IPS-NIHi7 (cell line): ENCODE measurements around the gene PTGES2.

ENCODE experiments used
- DNase-seq: peaks from one replicate; pipeline ENCODE4 v3.0.0; 2012; ENCODE audit warnings: mixed read lengths; ENCODE audit errors: extremely low spot score

The PTGES2 gene

DNA sequence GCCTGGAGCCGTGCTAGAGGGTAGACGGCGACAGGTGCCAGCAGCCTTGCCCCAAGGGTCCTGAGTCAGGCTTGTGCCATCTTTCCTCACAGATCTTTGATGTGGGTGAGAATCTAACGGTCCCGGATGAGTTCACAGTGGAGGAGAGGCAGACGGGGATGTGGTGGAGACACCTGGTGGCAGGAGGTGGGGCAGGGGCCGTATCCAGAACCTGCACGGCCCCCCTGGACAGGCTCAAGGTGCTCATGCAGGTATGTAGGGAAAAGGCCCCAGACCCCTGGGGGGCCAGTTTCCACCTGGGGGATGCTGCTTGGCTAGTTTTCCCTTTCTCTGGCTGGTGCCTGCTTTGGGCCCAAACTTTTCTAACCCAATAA, 24.0 kb downstream of the PTGES2 start:
- no peak for DNase-seq

DNA sequence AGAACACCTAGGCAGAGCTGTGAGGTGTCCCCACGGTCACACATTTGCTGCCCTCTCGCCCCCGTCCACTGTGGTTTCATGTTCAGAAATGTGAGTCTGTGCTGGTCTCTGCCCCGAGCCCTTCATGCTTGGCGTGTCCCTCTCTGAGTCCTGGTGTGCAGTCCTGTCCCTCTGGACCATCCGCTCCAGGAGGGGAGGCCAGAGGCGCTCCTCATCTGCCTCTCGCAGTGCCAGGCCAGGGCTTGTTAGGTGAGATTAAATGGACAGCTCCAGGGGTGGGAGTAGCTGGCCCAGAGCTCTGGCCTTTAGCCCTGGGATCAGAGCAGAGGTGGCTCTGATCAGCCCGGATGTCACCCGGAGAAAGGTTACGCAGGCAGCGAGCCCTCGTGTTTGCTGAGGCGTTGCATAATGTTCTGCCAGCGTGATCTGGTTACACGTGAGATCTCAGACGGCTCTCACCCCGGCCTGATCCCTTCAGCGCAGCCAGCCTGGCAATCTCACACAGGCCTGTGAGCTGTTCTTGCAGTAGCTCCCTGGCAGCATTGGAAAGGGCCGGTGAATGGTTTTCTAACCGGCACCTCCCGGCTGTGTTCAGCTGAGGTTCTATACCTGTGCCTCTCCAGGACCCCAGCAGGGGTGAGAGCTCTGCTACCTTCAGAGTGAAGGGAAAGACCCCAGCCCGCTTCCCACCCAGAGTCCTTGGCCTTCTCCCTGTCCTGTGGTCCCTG, 24.5 kb downstream of the PTGES2 start:
- no peak for DNase-seq

DNA sequence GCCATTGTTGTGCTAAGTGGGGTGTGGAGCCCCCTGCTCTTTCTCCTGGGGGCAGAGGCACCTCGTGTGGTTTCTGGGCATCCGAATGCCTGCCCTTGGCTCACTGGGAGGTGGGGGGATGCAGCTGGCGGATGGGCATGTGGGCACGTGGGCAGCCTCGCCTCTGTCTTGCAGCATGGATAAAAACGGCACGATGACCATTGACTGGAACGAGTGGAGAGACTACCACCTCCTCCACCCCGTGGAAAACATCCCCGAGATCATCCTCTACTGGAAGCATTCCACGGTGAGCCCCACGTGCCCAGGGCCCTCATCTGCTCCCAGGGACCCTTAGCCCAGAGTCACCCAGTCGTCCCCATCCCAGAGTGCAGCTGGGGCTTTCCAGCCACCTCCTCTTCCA, 25.3 kb downstream of the PTGES2 start:
- no peak for DNase-seq

DNA sequence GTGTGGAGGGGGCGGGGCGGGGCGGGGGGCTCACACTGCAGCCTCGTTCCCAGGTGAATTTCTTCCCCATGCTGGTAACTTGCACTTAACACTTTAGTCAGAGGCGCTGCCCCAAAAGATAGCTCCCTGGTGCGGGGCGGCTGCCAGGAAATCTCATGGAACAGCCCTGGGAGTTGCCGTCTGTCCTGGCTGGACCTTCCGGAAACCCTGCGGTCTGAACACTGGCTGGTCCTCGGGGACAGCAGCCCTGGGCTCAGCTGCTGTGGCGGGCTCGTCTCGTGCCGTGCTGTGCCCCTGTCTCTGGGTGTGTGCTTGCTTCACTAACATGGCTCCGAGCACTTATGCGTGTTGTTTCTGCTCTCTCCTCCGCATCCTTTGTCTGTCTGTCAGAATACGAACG, 25.8 kb downstream of the PTGES2 start:
- no peak for DNase-seq

DNA sequence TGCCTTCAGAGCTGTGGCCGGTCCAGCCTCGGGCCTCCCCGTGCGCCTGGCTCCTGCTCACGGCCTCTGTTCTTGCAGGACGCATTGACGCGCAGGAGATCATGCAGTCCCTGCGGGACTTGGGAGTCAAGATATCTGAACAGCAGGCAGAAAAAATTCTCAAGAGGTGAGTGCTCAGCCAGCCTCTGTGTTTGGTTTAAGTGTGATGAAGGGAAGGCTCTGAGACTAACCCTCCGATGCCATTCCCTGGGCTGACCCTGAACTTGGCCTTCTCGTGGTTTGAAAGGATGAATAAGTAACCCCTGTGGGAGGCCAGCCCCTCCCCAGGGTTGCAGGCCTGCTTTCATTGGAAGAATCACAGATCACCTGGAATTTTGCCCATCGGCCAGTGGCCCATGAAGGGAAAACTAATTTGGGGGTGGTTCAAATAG, 26.3 kb downstream of the PTGES2 start:
- no peak for DNase-seq

DNA sequence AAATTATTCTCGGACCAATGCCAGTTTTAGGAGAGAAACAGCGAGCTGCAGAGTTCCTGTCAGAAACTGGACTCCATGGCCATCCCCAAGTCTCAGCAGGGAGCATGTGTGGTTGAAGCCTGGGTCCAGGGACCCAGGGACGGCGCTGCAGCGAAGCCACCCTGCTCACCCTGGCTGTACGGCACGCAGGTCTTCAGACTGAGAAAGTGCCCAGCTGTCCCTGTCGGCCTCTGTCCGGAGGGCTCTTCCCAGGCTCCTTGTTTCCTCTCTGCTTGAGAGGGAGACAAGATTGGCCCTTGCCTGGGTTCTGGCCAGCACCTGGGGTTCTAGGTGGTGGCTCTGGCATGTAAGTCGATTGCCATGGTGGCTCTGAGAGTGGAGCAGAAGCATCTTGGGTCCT, 26.9 kb downstream of the PTGES2 start:
- no peak for DNase-seq

DNA sequence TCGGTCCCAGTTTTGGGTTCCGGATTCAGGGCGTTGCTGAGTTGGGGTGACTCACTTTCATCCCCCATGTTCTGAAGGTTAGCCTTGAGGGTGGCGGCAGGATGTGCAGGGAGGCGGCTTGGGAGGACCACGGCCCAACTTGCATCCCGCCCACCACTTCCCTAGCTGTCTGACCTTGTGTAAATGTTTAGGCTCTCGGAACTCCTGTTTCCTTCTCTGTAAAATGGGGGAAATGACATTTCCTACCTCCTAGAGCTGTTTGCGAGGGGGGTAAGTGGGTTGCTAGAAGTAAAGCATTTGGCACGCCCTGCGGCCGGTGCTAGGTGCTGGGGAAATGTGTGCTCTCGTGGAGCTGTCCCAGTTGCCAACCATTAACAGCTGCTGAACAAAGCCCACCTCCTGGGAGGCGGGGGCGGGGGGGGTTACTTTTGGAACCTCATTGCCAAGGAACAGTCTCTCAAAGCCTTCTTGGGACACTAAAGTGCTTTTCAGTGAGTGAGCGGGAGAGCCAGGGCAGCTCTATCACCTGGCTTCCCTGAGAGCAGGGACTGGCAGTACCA, 27.5 kb downstream of the PTGES2 start:
- no peak for DNase-seq

DNA sequence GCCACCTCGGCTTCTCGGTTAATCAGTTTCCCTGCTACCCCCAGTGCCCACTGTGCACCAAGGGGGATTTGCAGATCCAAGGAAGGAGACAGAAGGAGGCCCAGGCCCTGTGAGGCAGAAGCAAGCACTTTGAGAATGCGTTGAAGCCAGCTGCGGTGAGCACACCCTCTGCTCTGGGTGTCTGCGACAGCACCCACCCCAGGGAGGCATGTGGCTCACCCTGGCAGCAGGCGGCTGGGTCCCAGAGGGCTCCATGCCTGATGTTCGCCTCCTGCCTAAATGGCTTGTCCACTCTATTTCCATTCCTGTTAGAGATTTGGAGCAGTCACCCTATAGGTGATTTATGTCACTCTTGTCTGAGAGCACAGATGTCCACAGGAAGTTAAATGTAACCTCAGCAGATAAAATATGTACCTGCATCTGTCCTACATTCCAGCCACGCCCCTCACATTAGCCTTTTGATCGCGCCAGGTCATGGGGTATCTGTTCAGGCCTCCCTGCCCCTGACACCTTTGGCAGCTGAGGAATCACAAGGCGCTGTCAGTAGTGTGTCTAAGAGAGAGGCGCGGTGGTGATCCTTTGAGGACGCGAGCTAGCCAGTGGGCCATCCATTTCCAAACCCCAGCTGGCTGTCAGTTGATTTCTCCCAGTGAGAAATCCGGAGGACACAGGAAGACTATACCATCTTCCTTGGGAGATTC, 28.1 kb downstream of the PTGES2 start:
- no peak for DNase-seq

DNA sequence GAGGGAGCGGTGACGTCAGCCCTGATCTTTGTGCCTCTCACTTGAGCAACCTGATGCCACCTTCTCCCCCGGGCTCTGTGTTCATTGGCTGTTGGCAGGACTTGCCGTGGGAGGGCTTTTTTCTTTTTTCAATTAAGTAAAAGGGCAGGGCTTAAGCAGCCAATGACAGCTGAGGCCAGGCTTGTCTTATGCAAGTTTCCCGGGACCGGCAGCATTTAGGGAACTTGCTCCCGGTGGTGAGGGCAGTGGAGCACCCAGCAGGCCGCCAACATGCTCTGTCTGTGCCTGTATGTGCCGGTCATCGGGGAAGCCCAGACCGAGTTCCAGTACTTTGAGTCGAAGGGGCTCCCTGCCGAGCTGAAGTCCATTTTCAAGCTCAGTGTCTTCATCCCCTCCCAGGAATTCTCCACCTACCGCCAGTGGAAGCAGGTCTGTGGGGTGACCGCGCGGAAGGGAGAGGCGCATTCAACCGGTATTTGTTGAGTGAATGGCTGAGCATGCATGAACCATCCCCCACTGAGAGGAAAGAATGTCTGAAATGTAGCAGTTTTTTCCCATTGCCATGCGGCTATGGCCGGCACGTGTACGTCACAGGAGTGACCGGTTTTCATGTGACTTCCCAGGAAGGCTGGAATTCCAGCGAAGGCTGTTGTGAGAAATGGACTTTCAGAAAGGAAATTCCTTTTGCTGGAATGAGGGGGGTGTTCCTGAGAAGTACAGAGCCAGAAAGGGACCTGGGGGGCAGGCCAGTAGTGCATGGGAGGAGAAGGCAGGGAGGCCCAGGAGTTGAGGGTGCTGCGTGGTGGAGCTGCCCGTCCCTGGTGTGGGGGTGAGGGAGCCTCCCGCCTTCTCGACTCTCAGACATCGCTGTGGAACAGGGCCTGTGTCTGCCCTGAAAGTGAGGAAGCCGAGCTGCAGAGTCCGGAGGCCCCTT, 29.0 kb downstream of the PTGES2 start:
- DNase-seq, result peak; percentile 94

DNA sequence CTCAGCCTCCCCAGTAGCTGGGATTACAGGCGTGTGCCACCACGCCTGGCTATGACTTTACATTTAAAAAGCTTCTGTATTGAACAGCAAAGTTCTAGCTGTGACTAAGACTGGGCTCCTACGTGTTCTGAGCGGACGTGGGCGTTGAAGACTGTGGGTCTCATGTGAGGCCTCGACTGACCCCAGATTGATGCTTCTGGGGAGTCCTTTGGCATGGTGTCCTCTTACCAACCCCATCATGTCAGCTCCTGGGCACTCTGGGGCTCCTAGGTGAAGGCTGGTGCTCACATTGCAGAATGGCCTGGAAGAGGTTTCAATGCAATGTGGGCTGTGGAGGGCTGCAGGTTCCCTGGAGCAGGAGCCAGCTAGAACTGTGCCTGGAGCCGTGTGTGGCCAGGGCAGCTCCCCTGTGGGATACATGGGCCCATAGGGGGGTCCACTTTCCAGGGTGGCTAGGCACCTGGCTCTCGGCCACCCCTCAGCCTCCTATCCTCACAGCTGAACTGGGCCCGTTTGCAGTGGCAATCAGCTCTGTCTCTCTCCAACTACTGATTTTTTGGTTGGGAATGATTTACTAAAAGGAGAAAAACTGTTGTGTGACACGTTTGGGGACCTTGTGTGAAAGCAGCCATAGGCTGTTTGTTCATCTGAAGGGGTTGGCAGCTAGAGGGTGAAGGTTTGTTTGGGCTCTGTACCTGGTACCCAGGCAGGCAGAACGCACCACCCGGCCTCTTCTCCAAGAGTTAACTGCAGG, 29.8 kb downstream of the PTGES2 start:
- no peak for DNase-seq

DNA sequence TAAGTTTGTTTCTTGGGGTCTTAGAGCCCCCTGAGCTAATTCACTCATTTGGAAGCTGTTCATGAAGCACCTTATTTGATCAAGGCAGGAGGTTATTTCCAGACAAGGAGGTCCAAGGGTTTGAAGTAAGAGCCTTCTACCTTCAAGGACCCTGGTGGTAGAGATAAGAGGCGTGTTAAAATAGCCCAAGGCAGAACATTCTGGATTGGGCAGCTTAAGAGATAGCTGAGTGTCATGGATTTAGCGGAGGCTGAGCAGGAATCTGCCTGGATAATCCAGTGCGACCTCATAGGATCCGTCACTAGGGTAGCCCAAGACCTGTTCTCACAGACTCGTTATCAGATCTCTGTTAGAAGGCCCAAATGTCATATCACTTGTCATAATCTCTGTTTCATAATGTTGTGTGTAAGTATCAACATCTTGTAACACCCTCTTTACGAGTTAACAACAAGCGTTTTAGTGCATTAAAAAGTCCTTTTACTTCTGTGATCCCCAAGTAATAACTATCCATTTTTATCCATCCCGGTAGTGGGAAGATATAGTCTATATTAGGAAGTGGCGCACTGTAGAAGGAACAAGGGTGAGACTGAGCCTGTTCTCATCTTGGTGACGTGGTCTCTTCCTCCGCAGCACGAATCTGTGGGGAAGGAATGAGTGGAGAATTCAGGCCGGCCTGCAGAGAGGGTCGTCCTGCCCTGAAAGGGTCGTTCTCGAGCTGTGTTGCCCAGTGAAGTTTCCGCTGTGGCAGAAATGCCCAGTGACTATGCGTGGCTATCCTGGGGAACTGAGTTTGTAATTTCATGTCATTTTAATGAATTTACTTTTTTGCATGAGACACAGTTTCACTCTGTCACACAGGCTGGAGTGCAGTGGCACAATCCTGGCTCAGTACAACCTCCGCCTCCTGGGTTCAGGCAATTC, 30.7 kb downstream of the PTGES2 start:
- no peak for DNase-seq

DNA sequence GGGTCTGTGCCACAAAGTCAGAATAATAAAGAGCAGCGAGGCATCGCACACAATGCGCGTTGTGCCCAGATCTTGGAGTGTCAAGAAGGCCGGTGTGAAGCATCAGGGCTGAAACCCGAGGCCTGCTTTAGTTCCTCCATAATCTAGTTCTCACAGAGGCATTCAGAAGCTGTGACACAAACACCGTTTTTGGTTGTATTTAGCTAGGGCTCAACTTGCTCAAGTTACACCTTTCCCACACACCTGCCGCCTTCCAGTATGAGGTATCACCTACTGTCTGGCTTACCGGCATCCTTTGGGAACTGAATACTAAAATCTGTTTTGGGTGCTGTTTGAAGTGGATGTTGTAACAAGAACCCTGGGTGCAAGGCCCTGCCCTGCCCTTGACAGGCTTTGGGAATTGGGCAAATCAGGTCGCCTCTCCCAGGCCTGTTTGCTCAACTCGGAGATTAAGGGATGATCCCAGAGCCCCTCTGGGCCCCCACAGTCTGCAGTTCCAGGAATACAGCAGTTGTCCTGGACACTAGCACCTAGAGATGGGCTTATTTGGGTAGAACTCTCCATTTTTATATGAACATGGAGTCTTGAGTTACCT, 32.5 kb downstream of the PTGES2 start:
- no peak for DNase-seq

DNA sequence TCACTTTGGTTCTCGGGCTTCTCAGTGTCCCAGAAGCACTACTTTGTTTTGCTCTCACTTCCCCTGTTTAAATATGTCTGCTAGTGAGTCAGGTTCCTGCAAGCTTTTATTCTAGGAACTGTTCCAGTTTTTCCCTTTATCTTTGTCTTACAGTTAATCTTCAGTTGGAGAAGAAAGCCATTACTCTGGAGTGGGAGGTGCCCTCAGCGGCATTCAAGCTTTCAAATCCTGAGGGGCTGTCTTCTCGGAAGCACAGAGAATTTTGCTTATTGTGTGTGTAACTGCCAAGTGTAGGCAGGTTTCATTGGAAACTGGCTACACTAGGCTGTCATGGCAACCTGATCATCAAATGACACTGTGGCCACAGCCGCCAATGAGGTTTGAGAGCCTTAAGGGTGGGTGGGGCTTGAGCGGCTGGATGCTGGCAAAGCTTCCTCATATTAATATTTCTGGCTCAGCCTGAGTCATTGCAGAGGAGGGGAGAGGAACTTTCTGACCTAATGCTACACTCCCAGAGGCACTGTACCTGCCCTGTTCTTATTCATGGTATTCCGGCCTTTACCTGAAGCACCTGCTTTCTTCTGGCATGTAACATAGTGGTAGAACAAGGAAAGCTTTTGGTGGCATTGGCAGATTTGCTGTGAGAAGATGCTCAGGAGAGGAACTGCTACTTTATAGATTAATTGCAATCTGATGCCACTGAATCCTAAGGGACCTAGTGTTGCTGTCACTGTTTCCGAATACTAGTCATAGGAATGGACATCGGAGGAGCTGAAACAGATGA, 33.2 kb downstream of the PTGES2 start:
- DNase-seq, result peak; percentile 72

DNA sequence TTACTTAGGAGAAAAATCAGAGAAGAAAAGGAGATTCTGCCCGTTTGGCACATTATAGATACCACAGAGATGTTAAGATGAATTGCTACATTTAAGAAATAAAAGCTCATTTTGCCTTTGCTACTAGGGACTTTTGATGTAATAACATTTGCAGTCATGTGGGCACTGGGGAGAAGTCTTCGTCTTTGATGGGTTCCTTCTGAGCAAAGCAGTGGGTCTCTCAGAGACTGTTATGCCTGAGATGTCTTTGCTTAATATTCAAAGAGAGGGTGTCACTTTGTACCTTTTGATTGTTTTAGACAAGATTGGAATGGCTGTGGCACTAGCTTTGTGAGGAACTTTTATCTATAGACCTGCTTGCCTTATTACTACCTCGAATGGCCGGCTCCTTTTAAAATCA, 34.5 kb downstream of the PTGES2 start:
- no peak for DNase-seq

DNA sequence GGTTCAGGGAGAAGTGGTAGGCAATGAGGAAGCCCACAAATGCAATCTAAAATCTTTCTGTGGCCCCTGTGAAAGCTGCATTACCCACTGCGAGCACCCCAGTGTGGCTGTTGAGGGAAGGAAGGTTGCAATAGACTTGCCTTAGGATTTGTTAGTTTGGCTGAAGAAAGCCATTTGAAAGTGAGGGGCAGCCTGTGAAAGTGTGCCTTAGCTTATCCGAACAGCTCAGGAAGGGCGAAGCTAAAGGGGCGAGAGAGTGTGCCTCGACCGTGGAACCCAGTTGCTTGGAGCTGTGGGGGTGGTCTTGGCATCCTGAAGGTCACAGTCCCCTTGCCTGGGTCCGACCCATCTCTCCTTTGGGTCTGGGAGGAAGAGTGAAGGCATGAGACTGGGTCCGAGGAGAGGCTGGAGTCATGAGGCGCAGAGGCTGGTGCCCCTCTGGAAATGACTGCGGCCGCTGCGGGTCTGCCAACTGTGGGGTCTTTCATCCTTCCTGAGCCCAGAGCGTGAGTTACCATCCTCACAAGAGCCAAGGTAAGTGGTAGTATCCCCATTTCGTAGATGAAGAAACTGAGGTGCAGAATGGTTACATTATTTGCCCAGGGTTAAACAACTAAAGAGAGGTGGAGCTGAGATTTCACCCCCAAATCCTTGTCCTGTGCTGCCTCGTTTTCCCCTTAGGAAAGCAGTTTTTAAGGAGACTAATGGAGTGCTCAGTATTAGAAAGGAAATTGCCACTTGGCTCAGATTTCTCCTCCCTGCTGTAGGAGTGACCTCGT, 35.1 kb downstream of the PTGES2 start:
- no peak for DNase-seq

DNA sequence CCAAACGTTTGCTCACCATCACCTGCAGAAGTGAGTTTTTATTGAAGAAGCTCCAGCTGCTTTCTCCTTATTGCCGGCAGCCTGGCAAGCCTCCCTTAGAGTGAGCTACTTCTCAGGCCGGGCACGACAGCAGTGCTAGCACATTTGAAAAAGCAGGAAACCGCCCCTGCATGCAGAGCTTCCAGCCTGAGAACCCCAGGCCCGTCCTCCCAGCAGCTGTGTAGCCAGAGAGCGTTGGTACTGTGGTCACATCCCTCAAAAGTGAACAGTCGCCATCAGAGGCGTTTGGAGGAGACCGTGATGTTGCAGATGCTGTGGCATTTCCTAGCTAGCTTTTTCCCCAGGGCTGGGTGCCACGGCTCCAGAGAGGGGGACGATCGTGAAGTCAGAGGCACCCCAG, 36.0 kb downstream of the PTGES2 start:
- no peak for DNase-seq

DNA sequence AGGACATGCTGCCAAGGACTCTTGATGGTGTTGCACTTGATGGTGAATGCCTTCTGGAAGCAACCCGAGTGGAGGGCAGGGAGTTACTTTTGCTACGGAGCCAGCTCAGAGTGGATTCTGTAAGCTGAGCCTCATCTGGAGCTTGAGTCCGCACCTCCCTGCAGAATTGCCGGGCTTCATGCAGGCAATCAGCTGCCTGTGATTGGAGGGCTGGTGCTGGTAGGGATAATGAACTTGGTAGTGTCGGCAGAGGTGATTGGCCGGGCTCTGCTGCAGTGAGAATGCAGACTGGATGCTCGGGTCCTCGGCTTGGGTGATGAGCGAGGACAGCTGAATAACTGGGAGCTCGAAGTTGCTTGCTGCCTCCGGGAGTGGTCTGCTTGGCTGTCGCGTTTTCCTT, 36.4 kb downstream of the PTGES2 start:
- peak; percentile 84 for DNase-seq

DNA sequence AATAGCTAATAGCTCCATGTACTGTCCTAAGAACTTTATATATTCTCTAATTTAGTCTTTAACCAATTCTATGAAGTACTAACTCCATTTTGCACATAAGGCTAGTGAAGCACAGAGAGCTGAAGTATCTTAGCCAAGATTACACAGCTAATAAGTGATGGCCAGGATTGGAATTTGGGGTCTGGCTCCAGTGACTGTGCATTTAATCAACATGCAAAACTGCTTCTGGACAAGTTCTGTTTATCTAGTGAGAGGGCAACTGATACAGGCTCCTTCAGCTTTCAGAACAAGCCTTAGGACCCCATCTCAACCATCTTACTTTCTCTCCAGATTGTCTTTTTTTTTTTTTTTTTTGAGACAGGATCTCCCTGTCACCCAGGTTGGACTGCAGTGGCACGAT, 38.2 kb downstream of the PTGES2 start:
- DNase-seq, result no peak
